Coronary artery (tissue), 2 donors: ENCODE measurements around the gene SLC30A1.

Source experiments
- DNase-seq: peaks from one replicate; pipeline ENCODE4 v3.0.0-alpha.2; 2017; ENCODE audit warnings: low spot score
- H3K27ac ChIP-seq, 2 donors: fragments of 200-600 bp; sonication (generic); one replicate each; pipeline ENCODE4 v1.5.1; 2016 to 2019
- H3K4me3 ChIP-seq: fragments of 200-600 bp; sonication (generic); 2 replicates; pipeline ENCODE4 v1.5.1; 2016; ENCODE audit warnings: mild to moderate bottlenecking, moderate library complexity
- CTCF ChIP-seq: fragments of 200-600 bp; sonication (generic); IDR thresholded peaks from one replicate; pipeline ENCODE4 v1.5.1; 2019; ENCODE audit warnings: antibody characterized with exemption

The SLC30A1 gene

DNA sequence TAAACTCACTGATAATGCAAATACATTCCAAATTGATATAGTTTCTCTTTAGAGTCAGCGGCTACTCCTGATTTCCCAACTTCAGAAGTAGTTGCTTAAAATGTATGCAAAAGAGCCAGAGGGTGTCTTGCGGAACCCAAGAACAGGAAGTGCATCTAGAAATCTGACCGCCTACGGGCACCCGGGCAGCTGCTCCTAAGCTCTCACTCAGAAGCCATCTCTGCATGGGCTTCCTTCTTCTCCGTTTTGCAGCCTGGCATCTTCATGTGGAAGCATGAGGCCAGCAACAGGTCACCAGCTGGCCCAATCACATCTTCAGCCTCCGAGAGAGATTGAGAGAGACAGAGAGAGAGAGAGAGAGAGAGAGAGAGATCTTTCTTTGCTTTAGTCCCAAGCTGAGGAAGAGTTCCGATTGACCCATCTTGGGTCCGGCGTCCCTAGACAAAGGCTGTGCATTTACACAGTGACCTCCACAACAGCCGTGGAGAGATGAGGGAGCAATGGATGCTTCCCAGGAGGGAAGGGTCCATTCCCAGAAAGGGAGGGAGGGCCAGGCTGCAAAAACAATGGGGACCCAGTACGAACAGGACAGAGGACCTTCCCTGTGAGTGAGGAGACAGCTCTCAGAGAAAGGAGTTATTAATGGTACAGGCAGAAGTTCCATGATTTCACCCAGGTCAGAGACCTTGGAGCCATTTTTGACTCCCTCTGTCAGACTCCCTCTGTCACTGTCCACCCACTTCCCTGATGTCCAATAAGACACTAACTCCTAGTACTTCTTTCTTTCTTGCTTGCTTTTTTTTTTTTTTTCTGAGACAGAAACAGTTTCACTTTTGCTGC is 28.2 kb upstream of the SLC30A1 start:
- no peak overlapping the region for H3K4me3 ChIP-seq
- DNase-seq = no peak
- no peak for TF ChIP-seq CTCF

DNA sequence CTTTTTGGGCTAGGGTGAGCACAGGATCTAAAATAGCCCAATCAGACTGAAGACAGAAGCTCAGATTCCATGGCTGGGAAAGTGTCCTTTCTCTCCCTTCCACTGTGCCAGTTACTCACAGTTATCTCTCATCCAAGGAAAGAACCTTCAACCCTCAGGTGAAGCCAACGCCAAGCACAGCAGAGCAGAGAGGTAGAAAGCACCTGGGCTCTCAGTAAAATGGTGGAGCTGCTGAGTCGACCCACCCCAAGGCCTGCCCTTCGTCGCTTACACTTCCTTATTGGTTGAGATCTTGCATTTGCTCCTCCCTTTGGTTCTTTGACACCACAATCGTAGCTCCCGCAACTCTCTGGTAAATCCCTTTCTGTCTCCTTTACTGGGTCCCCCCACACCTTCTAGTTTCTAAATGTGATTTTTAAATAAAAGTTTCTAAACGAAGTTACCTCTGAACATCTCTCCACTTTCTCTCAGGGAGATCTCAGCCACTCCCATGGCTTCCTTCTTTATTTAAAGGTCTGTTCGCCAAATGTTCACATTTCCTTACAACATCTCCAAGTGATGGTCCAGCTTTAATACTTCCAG is 27.5 kb upstream of the SLC30A1 start:
- Histone ChIP-seq H3K4me3 (peak overlapping the region; percentile 2), H3K27ac (peak overlapping the region in 1 of 2 donors; percentile 5)
- DNase-seq = no peak
- no peak for TF ChIP-seq CTCF

More for the DNA sequence above, 28.2 kb upstream of the SLC30A1 start:
- peak overlapping the region in 1 of 2 donors; percentile 62 for H3K27ac ChIP-seq

DNA sequence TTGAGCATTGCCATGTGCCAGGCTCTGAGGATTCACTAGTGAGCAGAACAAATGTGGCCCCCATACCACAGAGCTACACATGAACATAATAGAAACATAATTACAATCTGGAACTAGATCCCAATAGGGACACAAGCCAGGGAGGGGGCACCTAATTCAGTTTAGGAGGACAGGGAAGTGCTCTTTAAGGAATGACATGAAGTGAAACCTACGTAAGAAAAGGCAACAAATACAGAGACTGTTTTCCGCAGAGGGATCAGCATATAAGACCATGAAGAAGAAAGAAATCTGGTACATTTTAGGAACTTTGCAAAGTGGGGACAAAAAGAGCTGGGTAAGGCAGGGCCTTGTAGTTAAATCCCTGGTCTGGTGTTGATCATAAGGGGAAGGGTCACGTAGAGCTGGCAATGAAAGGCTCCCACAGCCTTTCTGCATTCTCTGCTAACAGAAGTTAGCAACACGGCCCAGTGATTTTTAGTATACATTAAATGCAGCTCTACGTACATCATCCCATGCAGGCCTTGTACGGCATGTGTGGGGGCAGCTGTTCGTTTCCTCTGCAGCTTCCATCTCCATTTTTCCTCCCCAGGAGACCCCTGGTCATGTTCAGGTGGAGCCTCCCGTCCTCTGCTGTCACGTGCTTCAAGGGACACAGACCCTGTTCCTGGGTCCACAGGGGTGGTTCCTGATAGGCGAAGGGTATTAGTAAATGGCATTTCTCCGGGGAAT is 26.8 kb upstream of the SLC30A1 start:
- peak overlapping the region; percentile 2 for H3K4me3 ChIP-seq
- no peak for TF ChIP-seq CTCF
- DNase-seq = no peak
- peak overlapping the region in 1 of 2 donors; percentile 5 for H3K27ac ChIP-seq

GRCh38 chr1:211605034-211605433 is 26.1 kb upstream of the SLC30A1 start:
- no peak for TF ChIP-seq CTCF
- Histone ChIP-seq H3K4me3 (no peak overlapping the region), H3K27ac (no peak overlapping the region)
- DNase-seq = no peak

GRCh38 chr1:211604548-211604947 is 25.6 kb upstream of the SLC30A1 start:
- Histone ChIP-seq H3K27ac (no peak overlapping the region), H3K4me3 (no peak overlapping the region)
- TF ChIP-seq CTCF = no peak
- DNase-seq = no peak

GRCh38 chr1:211603713-211604112 is 24.8 kb upstream of the SLC30A1 start:
- Histone ChIP-seq H3K27ac (no peak overlapping the region), H3K4me3 (no peak overlapping the region)
- TF ChIP-seq CTCF = no peak
- DNase-seq = no peak
